ENCODE data around the gene TENM3. TPM values are rescaled to one million over a fixed set of nuclear protein-coding genes. Genes with fewer than 3 reads are reported as not detected.

Gene TENM3
- total RNA-seq, 4 donors from 2014 or later = 19.7 to 47.2 (median 33.0) TPM

GRCh38 chr4:182741914-182742313 lies 498.7 kb downstream of the TENM3 start:
- ATAC-seq (ENCODE audit: low FRiP score) (no peak), DNase-seq (ENCODE audit: low spot score) (no peak)
- TF ChIP-seq CTCF (IDR thresholded peaks at IDR 0.05) = no peak

- TF ChIP-seq CTCF (IDR thresholded peaks at IDR 0.05) = no peak
- no peak for DNase-seq (ENCODE audit: low spot score)
- no peak for ATAC-seq (ENCODE audit: low FRiP score)
Measured at GRCh38 chr4:182743815-182744214, 500.6 kb downstream of the TENM3 start.

GRCh38 chr4:182745237-182745636 lies 502.0 kb downstream of the TENM3 start:
- TF ChIP-seq CTCF (IDR thresholded peaks at IDR 0.05) = no peak

GRCh38 chr4:182746876-182747275 lies 503.7 kb downstream of the TENM3 start:
- no peak for DNase-seq (ENCODE audit: low spot score)
- no peak for TF ChIP-seq CTCF (IDR thresholded peaks at IDR 0.05)
- ATAC-seq (ENCODE audit: low FRiP score) = no peak

More at GRCh38 chr4:182745237-182745636, 502.0 kb downstream of the TENM3 start:
- DNase-seq (ENCODE audit: low spot score) (no peak), ATAC-seq (ENCODE audit: low FRiP score) (no peak)

GRCh38 chr4:182748283-182748682 lies 505.1 kb downstream of the TENM3 start:
- TF ChIP-seq CTCF (IDR thresholded peaks at IDR 0.05) = no peak
- no peak for ATAC-seq (ENCODE audit: low FRiP score)
- no peak for DNase-seq (ENCODE audit: low spot score)

- TF ChIP-seq CTCF (IDR thresholded peaks at IDR 0.05) = no peak
- ATAC-seq (ENCODE audit: low FRiP score) = no peak
- no peak for DNase-seq (ENCODE audit: low spot score)
Measured at GRCh38 chr4:182748949-182749348, 505.7 kb downstream of the TENM3 start.

GRCh38 chr4:182749667-182750167 lies 506.5 kb downstream of the TENM3 start:
- TF ChIP-seq CTCF (IDR thresholded peaks at IDR 0.05) = no peak
- no peak for ATAC-seq (ENCODE audit: low FRiP score)
- no peak for DNase-seq (ENCODE audit: low spot score)

Data from omental fat pad (tissue), 4 donors.